H1 (cell line): ENCODE results near the gene FMN2. TPM values are rescaled to one million over a fixed set of nuclear protein-coding genes. Genes with fewer than 3 reads are reported as not detected.

Source experiments
- CBX8 ChIP-seq: fragments of 300-800, 300-1000 bp; sonication (generic); IDR thresholded peaks from 2 replicates; pipeline ENCODE4 v1.7.1; 2016; ENCODE audit warnings: low read depth, low read length, borderline replicate concordance
- EGR1 ChIP-seq: IDR thresholded peaks from 2 replicates; pipeline ENCODE4 v1.6.1; 2011; ENCODE audit warnings: low read depth, low read length, borderline replicate concordance
- RFX5 ChIP-seq: IDR thresholded peaks from 2 replicates; pipeline ENCODE4 v1.6.1; 2011; ENCODE audit warnings: low read depth, low read length, improper control_type of control experiment, borderline replicate concordance
- SIRT6 ChIP-seq: IDR thresholded peaks from one replicate; pipeline ENCODE4 v1.7.1; 2012; ENCODE audit warnings: low read length, inconsistent platforms
- polyA plus RNA-seq, 7 experiments: library from polyadenylated mRNA; depleted of rRNA in 3 of 7; stranded (reverse) in 5 of 7; unstranded in 2 of 7; fragments of >200 nt in 5 of 7; fragments of 200-250 nt in 2 of 7; gene quantifications; 1 replicate in 5 of 7; 2 replicates in 1 of 7; 4 replicates in 1 of 7; pipeline versions ENCODE4 v1.2.1 to v1.2.3, GENCODE V29; 2011 to 2013; ENCODE audit warnings: missing spikeins in 2 of 7, mixed read lengths in 2 of 7
- total RNA-seq: library from RNA; stranded (reverse); fragmentation: NEBNext Ultra II Directional; extraction: Animal tissue kit (Norgen Biotek cat#: 25700); gene quantifications from 2 replicates; pipeline ENCODE4 v1.2.1, GENCODE V29; 2021

Gene FMN2
- total and polyA plus RNA-seq, 2 of the 8 experiments (the other 6 are each of a cell fraction or from before 2014, with no cell fraction given): 0.83 to 2.0 TPM

GRCh38 chr1:240496356-240496755 lies 404.7 kb downstream of the FMN2 start (continued):
- TF ChIP-seq RFX5 (no peak), CBX8 (no peak), EGR1 (no peak), SIRT6 (no peak)
